WERI-Rb-1 (cell line): ENCODE data around the gene SLC25A19.
A peak's percentile ranks its signal among the peaks of the same experiment; 100 is the strongest.

Experiments
- DNase-seq: peaks from one replicate; pipeline ENCODE4 v3.0.0-alpha.2; 2020
- H3K27ac ChIP-seq: fragments of 250-450 bp; sonication (Bioruptor Pico); 2 replicates; pipeline ENCODE4 v1.5.1; 2020; ENCODE audit warnings: mild to moderate bottlenecking, moderate library complexity
- H3K27me3 ChIP-seq: fragments of 250-450 bp; sonication (Bioruptor Pico); 2 replicates; pipeline ENCODE4 v1.5.1; 2021; ENCODE audit warnings: mild to moderate bottlenecking, low read depth, moderate library complexity; ENCODE audit not compliant: insufficient read depth, severe bottlenecking
- H3K36me3 ChIP-seq: fragments of 250-450 bp; sonication (Bioruptor Pico); 2 replicates; pipeline ENCODE4 v1.5.1; 2020; ENCODE audit warnings: mild to moderate bottlenecking, moderate library complexity
- H3K4me3 ChIP-seq: 2 replicates; pipeline ENCODE4 v1.5.1; 2011; ENCODE audit warnings: low read depth, mild to moderate bottlenecking, control low read depth, low read length
- H3K9me3 ChIP-seq: fragments of 250-450 bp; sonication (Bioruptor Pico); 2 replicates; pipeline ENCODE4 v1.5.1; 2021; ENCODE audit warnings: mild to moderate bottlenecking, moderate library complexity; ENCODE audit not compliant: severe bottlenecking
- TF ChIP-seq, protein P1 (sequence below): IDR thresholded peaks from 2 replicates; pipeline ENCODE4 v1.5.1; 2011; ENCODE audit warnings: low read depth, mild to moderate bottlenecking, control low read depth, inconsistent platforms, low read length

The SLC25A19 gene

DNA sequence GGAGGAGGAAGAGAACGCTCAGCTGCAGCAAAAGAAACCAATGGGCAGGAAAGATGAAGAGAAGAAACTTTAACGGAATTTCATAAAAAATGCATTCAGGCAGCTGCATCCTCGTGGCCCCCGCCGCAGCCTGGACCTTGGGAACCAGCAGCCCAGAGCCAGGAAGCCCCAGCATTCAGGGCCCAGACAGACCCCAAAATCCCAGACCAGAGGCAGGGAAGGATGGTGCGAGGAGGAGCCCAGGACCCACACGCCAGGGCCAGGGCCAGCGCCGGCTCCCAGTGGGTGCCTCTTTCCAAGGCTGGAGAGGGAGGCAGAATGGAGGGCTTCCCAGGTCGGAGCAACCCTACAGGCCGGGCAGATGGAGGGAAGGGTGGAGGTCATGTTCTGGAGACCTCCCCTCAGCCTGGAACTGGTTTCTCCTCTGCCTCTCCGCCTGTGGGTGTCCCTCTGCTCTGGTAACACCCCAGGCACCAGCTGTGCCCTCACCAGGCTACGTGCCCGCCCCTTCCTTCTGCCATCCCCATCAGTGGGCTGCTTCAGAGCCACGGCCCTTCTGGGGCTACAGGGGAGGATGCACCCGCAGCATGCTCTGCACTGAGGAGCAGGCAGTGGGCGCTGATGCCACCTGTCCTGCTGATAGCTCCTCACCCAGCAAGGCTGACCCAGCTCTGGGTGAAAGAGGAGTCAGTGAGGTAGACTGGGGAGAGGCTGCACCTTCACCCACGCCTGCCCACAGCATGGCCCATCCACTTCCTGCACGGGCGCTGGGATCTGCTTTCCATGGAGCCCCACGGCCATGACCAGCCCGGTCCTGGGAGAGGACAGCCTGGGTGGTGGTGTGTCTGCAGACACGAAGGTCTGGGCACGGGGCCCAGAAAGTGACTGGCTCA lies 17.0 kb downstream of the SLC25A19 start:
- TF ChIP-seq, protein P1, sequence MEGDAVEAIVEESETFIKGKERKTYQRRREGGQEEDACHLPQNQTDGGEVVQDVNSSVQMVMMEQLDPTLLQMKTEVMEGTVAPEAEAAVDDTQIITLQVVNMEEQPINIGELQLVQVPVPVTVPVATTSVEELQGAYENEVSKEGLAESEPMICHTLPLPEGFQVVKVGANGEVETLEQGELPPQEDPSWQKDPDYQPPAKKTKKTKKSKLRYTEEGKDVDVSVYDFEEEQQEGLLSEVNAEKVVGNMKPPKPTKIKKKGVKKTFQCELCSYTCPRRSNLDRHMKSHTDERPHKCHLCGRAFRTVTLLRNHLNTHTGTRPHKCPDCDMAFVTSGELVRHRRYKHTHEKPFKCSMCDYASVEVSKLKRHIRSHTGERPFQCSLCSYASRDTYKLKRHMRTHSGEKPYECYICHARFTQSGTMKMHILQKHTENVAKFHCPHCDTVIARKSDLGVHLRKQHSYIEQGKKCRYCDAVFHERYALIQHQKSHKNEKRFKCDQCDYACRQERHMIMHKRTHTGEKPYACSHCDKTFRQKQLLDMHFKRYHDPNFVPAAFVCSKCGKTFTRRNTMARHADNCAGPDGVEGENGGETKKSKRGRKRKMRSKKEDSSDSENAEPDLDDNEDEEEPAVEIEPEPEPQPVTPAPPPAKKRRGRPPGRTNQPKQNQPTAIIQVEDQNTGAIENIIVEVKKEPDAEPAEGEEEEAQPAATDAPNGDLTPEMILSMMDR, result 0 out of 2 replicates have a peak, but pooled peaks have one; percentile 3
- peak overlapping the region; percentile 81 for H3K4me3 ChIP-seq
- DNase-seq, result peak; percentile 23
- H3K27me3 ChIP-seq, result no peaks in the 10 kb centered on the region
- no peaks in the 10 kb centered on the region for H3K9me3 ChIP-seq
- H3K27ac ChIP-seq, result no peak overlapping the region
- H3K36me3 ChIP-seq, result peaks cover 47% of the 10 kb centered on the region

DNA sequence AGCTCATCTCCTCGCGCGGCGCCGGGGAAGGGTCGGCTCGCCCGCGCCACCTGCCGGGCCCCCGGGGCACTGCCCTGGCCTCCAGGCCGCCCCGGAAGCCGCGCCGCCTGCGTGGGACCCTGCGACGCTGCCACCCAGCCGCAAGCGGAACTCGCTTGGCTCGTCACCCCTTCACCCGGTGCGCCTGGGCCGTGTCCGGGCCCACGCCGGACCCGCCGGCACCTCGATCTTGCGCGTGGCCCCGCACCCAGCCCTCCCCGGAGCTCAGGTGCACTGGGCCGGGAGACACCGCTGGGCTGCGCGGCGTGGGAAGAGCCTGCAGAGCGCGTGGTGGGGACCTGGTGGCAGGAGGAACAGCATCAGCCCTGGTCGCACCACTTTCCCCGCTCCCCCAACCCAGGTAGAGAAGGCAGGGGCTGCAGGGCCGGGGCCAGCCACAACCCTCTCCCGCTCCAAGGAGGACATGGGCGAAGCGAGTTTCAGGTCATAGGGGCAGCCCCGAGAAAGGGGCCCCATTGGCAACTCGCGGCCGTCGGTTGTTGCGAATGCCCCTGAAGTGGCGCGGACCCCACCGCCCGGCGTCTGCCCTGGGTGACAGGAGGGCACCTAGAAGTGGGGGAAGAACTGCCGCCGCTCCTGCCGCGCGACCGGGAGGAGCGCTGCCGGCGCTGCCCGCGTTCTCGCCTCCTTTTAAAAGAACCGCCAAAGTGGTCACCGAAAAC lies 17.8 kb downstream of the SLC25A19 start:
- Histone ChIP-seq H3K9me3 (no peaks in the 10 kb centered on the region), H3K27ac (peak overlapping the region; percentile 65), H3K4me3 (peak overlapping the region; percentile 81), H3K36me3 (peaks cover 50% of the 10 kb centered on the region), H3K27me3 (no peaks in the 10 kb centered on the region)
- peak; percentile 64 for DNase-seq
- TF ChIP-seq, protein P1, result peak; percentile 88

DNA sequence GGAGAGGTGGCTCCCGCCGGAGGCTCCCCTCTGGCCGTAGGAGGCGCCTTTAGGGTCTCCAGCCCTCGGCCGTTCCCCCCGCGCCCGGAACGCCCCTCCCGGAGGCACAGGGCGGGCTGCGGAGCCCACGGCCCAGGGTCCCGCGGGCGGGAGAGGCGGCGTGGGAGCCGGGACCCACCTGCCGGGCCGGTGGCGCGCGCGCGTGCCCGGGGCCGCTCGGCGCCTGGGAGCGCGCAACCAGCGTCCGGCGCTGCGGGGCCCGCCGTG lies 18.3 kb downstream of the SLC25A19 start, which contains the start of gene MIF4GD:
Gene MIF4GD (minus strand): TSS at position 266 of the 267 bp plus-strand sequence. CDS start 1,036 bp downstream, outside the sequence.
- Histone ChIP-seq H3K9me3 (no peaks in the 10 kb centered on the region), H3K36me3 (peaks cover 50% of the 10 kb centered on the region), H3K27me3 (no peaks in the 10 kb centered on the region), H3K27ac (peak within 1 kb of the TSS; percentile 81), H3K4me3 (peak within 1 kb of the TSS; percentile 94)
- TF ChIP-seq, protein P1, result no peak
- DNase-seq, result peak; percentile 80

DNA sequence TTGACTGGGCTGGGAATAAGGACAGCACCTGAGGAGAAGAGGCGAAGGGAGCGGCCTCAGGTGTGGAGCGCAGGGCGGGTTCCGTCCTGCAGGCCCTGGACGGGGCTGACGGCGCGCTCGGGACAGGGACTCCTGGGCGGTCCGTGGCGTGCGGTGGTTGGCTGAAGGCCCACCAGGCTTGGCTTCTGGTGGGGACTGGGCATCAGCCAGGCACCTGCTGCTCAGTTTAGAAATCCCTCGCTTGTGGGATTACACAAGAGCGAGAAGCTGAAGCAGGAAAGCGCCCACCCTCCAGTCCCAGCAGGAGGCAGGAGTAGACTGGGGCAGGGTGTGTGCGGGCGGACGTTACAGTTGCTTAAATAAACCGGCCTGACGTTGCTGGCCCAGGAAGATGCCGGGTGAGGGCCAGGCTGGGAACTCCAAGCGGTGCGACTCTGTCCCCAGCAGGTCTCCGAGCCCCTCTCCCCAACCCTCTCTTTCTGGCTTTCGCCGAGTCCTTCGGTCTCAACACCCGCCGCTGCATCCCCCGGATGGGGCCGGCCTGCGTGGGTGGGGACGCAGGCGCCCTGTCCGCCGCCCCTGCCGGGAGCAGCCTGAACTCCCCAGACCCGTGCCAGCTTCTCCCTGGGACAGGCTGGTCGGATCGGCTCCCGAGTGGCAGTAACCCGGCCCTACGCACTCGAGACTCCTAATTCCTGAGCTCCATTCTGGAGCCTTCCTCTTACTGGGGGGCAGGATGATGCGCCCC lies 18.8 kb downstream of the SLC25A19 start:
- peaks cover 50% of the 10 kb centered on the region for H3K36me3 ChIP-seq
- H3K27ac ChIP-seq, result peak overlapping the region; percentile 81
- TF ChIP-seq, protein P1, result peak; percentile 84
- DNase-seq, result peak; percentile 93
- H3K4me3 ChIP-seq, result peak overlapping the region; percentile 94
- H3K9me3 ChIP-seq, result no peaks in the 10 kb centered on the region
- H3K27me3 ChIP-seq, result no peaks in the 10 kb centered on the region

DNA sequence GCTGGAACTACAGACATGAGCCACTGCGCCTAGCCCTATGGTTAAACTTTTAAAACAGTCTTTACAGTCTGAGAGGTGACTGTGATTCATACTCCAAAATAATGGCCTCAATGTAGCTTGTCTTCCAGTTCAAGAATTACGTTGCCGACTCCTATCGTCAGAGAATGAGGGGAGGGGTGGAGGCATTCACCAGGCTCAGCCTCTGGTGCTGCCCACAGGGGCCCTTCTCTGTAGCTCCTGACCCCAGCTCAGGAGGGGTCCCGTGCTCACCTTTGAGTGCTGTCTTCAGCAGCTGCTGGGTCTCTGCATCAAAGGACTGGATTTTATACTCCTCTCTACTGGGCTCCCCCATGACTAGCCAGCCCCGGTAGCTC lies 19.4 kb downstream of the SLC25A19 start:
- peak overlapping the region; percentile 81 for H3K27ac ChIP-seq
- no peaks in the 10 kb centered on the region for H3K9me3 ChIP-seq
- peak overlapping the region; percentile 94 for H3K4me3 ChIP-seq
- H3K36me3 ChIP-seq, result peaks cover 51% of the 10 kb centered on the region
- TF ChIP-seq, protein P1, result no peak
- no peaks in the 10 kb centered on the region for H3K27me3 ChIP-seq
- no peak for DNase-seq
